GM12878 (cell line): ENCODE results near the gene PPP1R2C. TPM values are rescaled to one million over a fixed set of nuclear protein-coding genes. Genes with fewer than 3 reads are reported as not detected.

Source experiments
- ATAC-seq: fragments of 200-7000 bp; cut with Tn5 transposase; 3 replicates; pipeline ENCODE4 v1.9.1; 2020; ENCODE audit warnings: mild to moderate bottlenecking, moderate library complexity
- BruUV-seq: library from RNA; stranded (reverse); fragments of 400-500 nt; replicated peaks from 2 replicates; lab custom pipeline; 2021; lab: Mats Ljungman, UMichigan
- CTCF ChIA-PET: fragments of 300-600 bp; sonication (Branson Sonifier 250); formaldehyde crosslinking; extraction: SDS; loops from one replicate; lab custom pipeline; 2021; ENCODE audit warnings: inconsistent platforms; lab: Yijun Ruan, JAX
- POLR2A ChIA-PET: fragments of 350-600 bp; formaldehyde crosslinking; extraction: SDS; loops from one replicate; lab custom pipeline; 2021; ENCODE audit warnings: inconsistent platforms; lab: Charles Lee
- RAD21 ChIA-PET: fragments of 300-600 bp; sonication (Branson Sonifier 250); formaldehyde crosslinking; loops from one replicate; lab custom pipeline; 2023; ENCODE audit warnings: antibody characterized with exemption; ENCODE audit not compliant: unreplicated experiment; lab: Charles Lee
- SMC1A ChIA-PET: fragments of 300-600 bp; sonication (Branson Sonifier 250); formaldehyde crosslinking; loops from one replicate; lab custom pipeline; 2023; ENCODE audit not compliant: unreplicated experiment, uncharacterized antibody; lab: Charles Lee
- DNase-seq: peaks from one replicate; pipeline ENCODE4 v3.0.0-alpha.2; 2011; ENCODE audit warnings: low read depth, low spot score
- FAIRE-seq: peaks from 3 replicates; lab custom pipeline; 2011; peaks lifted over from hg19 to GRCh38; lab: Jason Lieb, UNC
- H2AFZ ChIP-seq: 2 replicates; pipeline ENCODE4 v1.6.0; 2011; ENCODE audit warnings: low read depth, low read length, control low read depth; ENCODE audit not compliant: control insufficient read depth
- H3K27ac ChIP-seq: 2 replicates; pipeline ENCODE4 v1.5.1; 2011; ENCODE audit warnings: control low read depth; ENCODE audit not compliant: control insufficient read depth, insufficient read depth
- H3K27me3 ChIP-seq, 2 experiments: replicated peaks in 1 of 2; 2 replicates each; pipeline versions ENCODE4 v1.6.0 to v1.6.1; 2011; ENCODE audit warnings: low read length in 1 of 2; ENCODE audit not compliant: control insufficient read depth in 2 of 2, insufficient read depth in 2 of 2
- H3K36me3 ChIP-seq, 2 experiments: 2 replicates each; pipeline ENCODE4 v1.5.1; 2011; ENCODE audit warnings: low read length in 1 of 2; ENCODE audit not compliant: control insufficient read depth in 2 of 2, insufficient read depth in 2 of 2
- H3K4me1 ChIP-seq: 2 replicates; pipeline ENCODE4 v1.6.1; 2011; ENCODE audit warnings: mild to moderate bottlenecking, low read length, moderate library complexity, mixed read lengths; ENCODE audit not compliant: control insufficient read depth, insufficient read depth
- H3K4me2 ChIP-seq: 2 replicates; pipeline ENCODE4 v1.6.0; 2011; ENCODE audit warnings: control low read depth; ENCODE audit not compliant: control insufficient read depth, insufficient read depth
- H3K4me3 ChIP-seq: fragments of 200-600 bp; sonication (generic); 2 replicates; pipeline ENCODE4 v1.5.1; 2016
- H3K79me2 ChIP-seq: 2 replicates; pipeline ENCODE4 v1.6.0; 2011; ENCODE audit warnings: low read length; ENCODE audit not compliant: control insufficient read depth, insufficient read depth
- H3K9ac ChIP-seq: 2 replicates; pipeline ENCODE4 v1.8.0; 2011; ENCODE audit warnings: low read length, control low read depth, mixed read lengths; ENCODE audit not compliant: control insufficient read depth, insufficient read depth
- H3K9me3 ChIP-seq: replicated peaks from 3 replicates; pipeline ENCODE4 v1.5.1; 2011; ENCODE audit warnings: mild to moderate bottlenecking, low read length; ENCODE audit not compliant: control insufficient read depth, insufficient read depth
- H4K20me1 ChIP-seq: 2 replicates; pipeline ENCODE4 v1.6.0; 2011; ENCODE audit not compliant: control insufficient read depth, insufficient read depth
- BMI1 ChIP-seq: fragments of 450-650 bp; IDR thresholded peaks from 2 replicates; pipeline ENCODE4 v1.6.1; 2016; ENCODE audit warnings: mild to moderate bottlenecking, moderate library complexity, borderline replicate concordance
- CEBPB ChIP-seq, 2 experiments: fragments of 150-350 bp in 1 of 2; IDR thresholded peaks; 2 replicates each; pipeline ENCODE4 v1.6.1; 2012 to 2014; ENCODE audit warnings: low read depth in 2 of 2, low read length in 2 of 2, borderline replicate concordance in 1 of 2, inconsistent platforms in 1 of 2
- ETV6 ChIP-seq, 2 experiments: fragments of 450-650 bp in 1 of 2; IDR thresholded peaks in 1 of 2; conservative IDR thresholded peaks in 1 of 2; 2 replicates each; pipeline ENCODE4 v1.6.1; 2014; ENCODE audit warnings: antibody characterized with exemption in 1 of 2, borderline replicate concordance in 1 of 2, low read depth in 1 of 2, mild to moderate bottlenecking in 1 of 2, moderate library complexity in 1 of 2
- JUNB ChIP-seq: IDR thresholded peaks from 2 replicates; pipeline ENCODE4 v1.6.1; 2016; ENCODE audit warnings: antibody characterized with exemption, mild to moderate bottlenecking
- KLF5 ChIP-seq: fragments of 450-650 bp; IDR thresholded peaks from 2 replicates; pipeline ENCODE4 v1.6.1; 2014; ENCODE audit warnings: mild to moderate bottlenecking; ENCODE audit not compliant: partially characterized antibody
- RELA ChIP-seq: fragments of 450-650 bp; IDR thresholded peaks from 2 replicates; pipeline ENCODE4 v1.8.0; 2014; ENCODE audit warnings: borderline replicate concordance; ENCODE audit not compliant: partially characterized antibody
- SMARCA5 ChIP-seq: fragments of 450-650 bp; IDR thresholded peaks from 2 replicates; pipeline ENCODE4 v1.6.1; 2017; ENCODE audit warnings: mild to moderate bottlenecking
- STAT1 ChIP-seq: fragments of 450-650 bp; conservative IDR thresholded peaks from 2 replicates; pipeline ENCODE4 v1.6.1; 2014; ENCODE audit warnings: antibody characterized with exemption, mild to moderate bottlenecking
- STAT3 ChIP-seq: IDR thresholded peaks from 2 replicates; pipeline ENCODE4 v1.6.1; 2011; ENCODE audit warnings: low read depth, low read length, improper control_type of control experiment
- ZNF384 ChIP-seq: IDR thresholded peaks from 2 replicates; pipeline ENCODE4 v1.6.1; 2012; ENCODE audit warnings: low read depth, mild to moderate bottlenecking, low read length, improper control_type of control experiment, borderline replicate concordance
- WGBS: methylation state at CpG from one replicate; pipeline ENCODE4 v1.1.6; 2016; ENCODE audit warnings: low lambda C conversion rate; ENCODE audit not compliant: insufficient replicate concordance, insufficient coverage; ENCODE audit errors: missing lambda C conversion rate; 5-methylcytosine and 5-hydroxymethylcytosine counted together
- in situ Hi-C: fragments of 300-500 bp; cut with MboI; formaldehyde crosslinking; loops from 9 replicates; pipeline ENCODE4 v1.14.3; 2018; ENCODE audit warnings: mixed read lengths
- intact Hi-C: fragments of 100-400 bp; cut with micrococcal nuclease; formaldehyde crosslinking; loops from one replicate; pipeline ENCODE4 v1.14.2; 2022; ENCODE audit not compliant: unreplicated experiment
- polyA plus RNA-seq, 11 experiments: library from polyadenylated mRNA; depleted of rRNA in 4 of 11; unstranded in 6 of 11; stranded (reverse) in 5 of 11; fragments of >200 nt; fragmentation: Nextera tagmentation in 4 of 11; fragmentation: Illumina TruSeq in 1 of 11; extraction: Ambion mirVana in 4 of 11; extraction: Trizol in 1 of 11; gene quantifications; 1 replicate in 1 of 11; 2 replicates in 10 of 11; pipeline versions ENCODE4 v1.2.1 to v1.2.3, GENCODE V29; 2011 to 2016; ENCODE audit warnings: inconsistent platforms in 2 of 11, missing spikeins in 2 of 11, low read depth in 1 of 11
- total RNA-seq, 4 experiments: library from RNA; depleted of rRNA in 3 of 4; stranded (reverse); fragments of >200 nt in 3 of 4; fragmentation: Illumina TruSeq in 1 of 4; extraction: Trizol in 1 of 4; gene quantifications; 2 replicates each; pipeline versions ENCODE4 v1.2.1 to v1.2.3, GENCODE V29; 2013 to 2021
- TF ChIP-seq, protein P1 (sequence below): IDR thresholded peaks from 2 replicates; pipeline ENCODE4 v1.6.1; 2012; ENCODE audit warnings: low read depth, low read length, improper control_type of control experiment
- TF ChIP-seq, protein P2 (sequence below): fragments of 450-650 bp; IDR thresholded peaks from 2 replicates; pipeline ENCODE4 v1.6.1; 2018; ENCODE audit warnings: mild to moderate bottlenecking, low read depth, moderate library complexity; ENCODE audit not compliant: partially characterized antibody

PPP1R2C gene
- total and polyA plus RNA-seq, 10 of the 15 experiments (the other 5 are each of a cell fraction or from before 2014, with no cell fraction given) = not detected

DNA sequence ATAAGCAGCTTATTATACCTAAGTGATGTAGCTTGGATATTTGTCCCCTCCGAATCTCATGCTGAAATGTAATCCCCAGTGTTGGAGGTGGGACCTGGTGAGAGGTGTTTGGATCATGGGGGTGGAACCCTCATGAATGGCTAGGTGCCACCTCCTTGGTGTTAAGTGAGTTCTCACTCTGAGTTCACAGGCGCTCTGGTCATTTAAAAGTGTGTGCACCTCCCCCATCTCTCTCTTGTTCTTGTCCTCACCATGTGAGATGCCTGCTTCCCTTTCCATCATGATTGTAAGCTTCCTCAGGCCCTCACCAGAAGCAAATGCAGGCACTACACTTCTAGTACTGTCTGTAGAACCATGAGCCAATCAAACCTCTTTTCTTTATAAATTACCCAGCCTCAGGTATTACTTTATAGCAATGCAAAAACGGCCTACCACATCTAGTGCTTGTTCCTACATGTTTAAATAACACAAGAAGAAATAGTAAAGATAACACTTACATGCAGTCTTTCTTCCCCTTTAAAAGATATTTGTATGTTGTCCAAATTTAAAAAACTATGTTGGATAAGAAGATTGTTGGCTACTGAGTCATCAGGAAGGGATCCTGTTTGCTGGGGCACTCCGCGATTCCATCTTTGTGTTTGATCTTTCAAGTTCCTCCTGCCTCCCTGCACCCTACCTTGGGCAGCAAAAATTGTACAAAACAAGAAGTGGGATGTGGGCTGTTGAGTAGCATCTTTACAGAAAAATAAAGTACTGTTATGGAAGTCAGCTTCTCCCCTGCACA, 29.7 kb downstream of the PPP1R2C start:
- SMC1A ChIA-PET = interaction anchor here (0.8 kb wide), 1 partner anchor 9 kb away, joined by 3 read pairs; no protein-coding TSS in a partner anchor
- ATAC-seq (no peak), DNase-seq (no peak), FAIRE-seq (no peak)
- intact Hi-C loops = no loop called here
- RAD21 ChIA-PET = interaction anchor here (0.6 kb wide), 1 partner anchor 811 kb away, joined by 3 read pairs; no protein-coding TSS in a partner anchor
- Histone ChIP-seq H3K9ac (no peak overlapping the region), H3K4me3 (no peak overlapping the region), H3K27ac (no peak overlapping the region), H3K79me2 (no peaks in the 10 kb centered on the region), H3K4me1 (no peaks in the 10 kb centered on the region), H3K4me2 (no peak overlapping the region), H3K36me3 (no peaks in the 10 kb centered on the region), H3K9me3 (no peaks in the 10 kb centered on the region), H4K20me1 (no peaks in the 10 kb centered on the region), H3K27me3 (no peaks in the 10 kb centered on the region), H2AFZ (no peak overlapping the region)
- no TSS peak for BruUV-seq
- TF ChIP-seq STAT1 = no peak
- TF ChIP-seq, protein P1, sequence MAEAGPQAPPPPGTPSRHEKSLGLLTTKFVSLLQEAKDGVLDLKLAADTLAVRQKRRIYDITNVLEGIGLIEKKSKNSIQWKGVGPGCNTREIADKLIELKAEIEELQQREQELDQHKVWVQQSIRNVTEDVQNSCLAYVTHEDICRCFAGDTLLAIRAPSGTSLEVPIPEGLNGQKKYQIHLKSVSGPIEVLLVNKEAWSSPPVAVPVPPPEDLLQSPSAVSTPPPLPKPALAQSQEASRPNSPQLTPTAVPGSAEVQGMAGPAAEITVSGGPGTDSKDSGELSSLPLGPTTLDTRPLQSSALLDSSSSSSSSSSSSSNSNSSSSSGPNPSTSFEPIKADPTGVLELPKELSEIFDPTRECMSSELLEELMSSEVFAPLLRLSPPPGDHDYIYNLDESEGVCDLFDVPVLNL = no peak
- POLR2A ChIA-PET = no interaction called here
- 54% methylated on average over 5 of the region's 5 CpGs for WGBS
- CTCF ChIA-PET = no interaction called here
- in situ Hi-C loops = no loop called here

DNA sequence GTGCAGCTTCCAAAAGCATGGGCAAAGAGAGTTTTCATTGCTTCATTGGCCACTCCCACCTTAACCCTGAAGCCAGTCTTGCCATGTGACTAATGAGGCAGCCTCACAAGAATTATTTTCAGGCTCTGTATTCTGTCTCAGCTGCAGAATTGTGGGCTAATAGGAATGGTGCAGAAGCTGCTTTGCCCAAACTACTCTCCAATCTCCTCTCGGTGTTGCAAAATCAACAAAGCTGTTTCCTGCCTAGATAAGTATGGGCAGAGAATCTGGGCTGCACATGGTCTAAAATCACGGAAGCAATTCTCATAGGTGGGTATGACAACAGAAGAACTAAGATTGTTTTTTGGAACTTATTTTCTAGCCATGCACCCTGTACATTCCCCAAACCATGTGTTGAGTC, 31.4 kb downstream of the PPP1R2C start:
- Histone ChIP-seq H2AFZ (no peak overlapping the region), H3K27ac (no peak overlapping the region), H4K20me1 (no peaks in the 10 kb centered on the region), H3K9me3 (no peaks in the 10 kb centered on the region), H3K4me3 (no peak overlapping the region), H3K79me2 (no peaks in the 10 kb centered on the region), H3K27me3 (no peaks in the 10 kb centered on the region), H3K9ac (no peak overlapping the region), H3K4me2 (no peak overlapping the region), H3K36me3 (no peaks in the 10 kb centered on the region), H3K4me1 (no peaks in the 10 kb centered on the region)
- RAD21 ChIA-PET = no interaction called here
- FAIRE-seq (no peak), ATAC-seq (no peak), DNase-seq (no peak)
- in situ Hi-C loops (no loop called here), intact Hi-C loops (no loop called here)
- POLR2A ChIA-PET = no interaction called here
- SMC1A ChIA-PET = no interaction called here
- CTCF ChIA-PET = no interaction called here
- 23% methylated on average over 2 of the region's 2 CpGs for WGBS
- BruUV-seq = no TSS peak
- TF ChIP-seq STAT3 (no peak), ETV6 (conservative IDR thresholded peaks at IDR 0.05 in 1 of 2, IDR thresholded peaks at IDR 0.05 in 1 of 2; ENCODE audit: borderline replicate concordance in 1 of 2, low read depth in 1 of 2) (no peak), KLF5 (no peak), RELA (no peak), BMI1 (no peak), JUNB (no peak), ZNF384 (no peak), SMARCA5 (no peak), CEBPB (IDR thresholded peaks at IDR 0.05; ENCODE audit: borderline replicate concordance in 1 of 2, low read depth in 2 of 2, low read length in 2 of 2) (no peak)
- TF ChIP-seq, protein P2, sequence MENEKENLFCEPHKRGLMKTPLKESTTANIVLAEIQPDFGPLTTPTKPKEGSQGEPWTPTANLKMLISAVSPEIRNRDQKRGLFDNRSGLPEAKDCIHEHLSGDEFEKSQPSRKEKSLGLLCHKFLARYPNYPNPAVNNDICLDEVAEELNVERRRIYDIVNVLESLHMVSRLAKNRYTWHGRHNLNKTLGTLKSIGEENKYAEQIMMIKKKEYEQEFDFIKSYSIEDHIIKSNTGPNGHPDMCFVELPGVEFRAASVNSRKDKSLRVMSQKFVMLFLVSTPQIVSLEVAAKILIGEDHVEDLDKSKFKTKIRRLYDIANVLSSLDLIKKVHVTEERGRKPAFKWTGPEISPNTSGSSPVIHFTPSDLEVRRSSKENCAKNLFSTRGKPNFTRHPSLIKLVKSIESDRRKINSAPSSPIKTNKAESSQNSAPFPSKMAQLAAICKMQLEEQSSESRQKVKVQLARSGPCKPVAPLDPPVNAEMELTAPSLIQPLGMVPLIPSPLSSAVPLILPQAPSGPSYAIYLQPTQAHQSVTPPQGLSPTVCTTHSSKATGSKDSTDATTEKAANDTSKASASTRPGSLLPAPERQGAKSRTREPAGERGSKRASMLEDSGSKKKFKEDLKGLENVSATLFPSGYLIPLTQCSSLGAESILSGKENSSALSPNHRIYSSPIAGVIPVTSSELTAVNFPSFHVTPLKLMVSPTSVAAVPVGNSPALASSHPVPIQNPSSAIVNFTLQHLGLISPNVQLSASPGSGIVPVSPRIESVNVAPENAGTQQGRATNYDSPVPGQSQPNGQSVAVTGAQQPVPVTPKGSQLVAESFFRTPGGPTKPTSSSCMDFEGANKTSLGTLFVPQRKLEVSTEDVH = no peak
